SK-N-SH (cell line): Measurements from ENCODE around the gene SLC37A1. TPM values are rescaled to one million over a fixed set of nuclear protein-coding genes. Genes with fewer than 3 reads are reported as not detected.

Experiments
- CTCF ChIA-PET: fragments of 300-600, 350-600 bp; formaldehyde crosslinking; extraction: SDS; loops from one replicate; lab custom pipeline; 2021; lab: Yijun Ruan, JAX
- POLR2A ChIA-PET: fragments of 350-600 bp; sonication (Branson Sonifier 250); formaldehyde crosslinking; extraction: SDS; loops from one replicate; lab custom pipeline; 2020; ENCODE audit warnings: antibody characterized with exemption, inconsistent platforms; lab: Yijun Ruan, JAX
- DNase-seq: peaks from one replicate; pipeline ENCODE4 v3.0.0; 2012
- H2AFZ ChIP-seq: fragments of 200-600 bp; sonication (generic); 2 replicates; pipeline ENCODE4 v1.8.1; 2016; ENCODE audit warnings: antibody characterized with exemption, mild to moderate bottlenecking, low read depth
- H3F3A ChIP-seq: fragments of 200-600 bp; sonication (generic); replicated peaks from 2 replicates; pipeline ENCODE3; 2016; ENCODE audit warnings: antibody characterized with exemption, mild to moderate bottlenecking; ENCODE audit not compliant: insufficient read depth
- H3K27ac ChIP-seq, 2 experiments: fragments of 200-500 bp in 1 of 2; fragments of 200-600 bp in 1 of 2; sonication (Bioruptor generic) in 1 of 2; sonication (generic), shearing (Covaris generic) in 1 of 2; 2 replicates each; pipeline versions ENCODE4 v1.5.1 to v1.6.1; 2014 to 2016; ENCODE audit warnings: low read depth in 2 of 2, inconsistent platforms in 1 of 2, low read length in 1 of 2, mild to moderate bottlenecking in 1 of 2, mixed read lengths in 1 of 2
- H3K27me3 ChIP-seq: fragments of 200-600 bp; sonication (generic), shearing (Covaris generic); 2 replicates; pipeline ENCODE4 v1.6.1; 2016; ENCODE audit warnings: mixed run types; ENCODE audit not compliant: insufficient read depth
- H3K36me3 ChIP-seq, 2 experiments: fragments of 200-500 bp in 1 of 2; fragments of 200-600 bp in 1 of 2; sonication (Bioruptor generic) in 1 of 2; sonication (generic) in 1 of 2; replicated peaks in 1 of 2; 2 replicates each; pipeline versions ENCODE3 to v1.5.1; 2014 to 2016; ENCODE audit warnings: low read length in 1 of 2, mild to moderate bottlenecking in 1 of 2; ENCODE audit not compliant: insufficient read depth in 2 of 2, control insufficient read depth in 1 of 2
- H3K4me1 ChIP-seq, 2 experiments: fragments of 200-500 bp in 1 of 2; fragments of 200-600 bp in 1 of 2; sonication (Bioruptor generic) in 1 of 2; sonication (generic), shearing (Covaris generic) in 1 of 2; 2 replicates each; pipeline versions ENCODE4 v1.5.1 to v1.6.1; 2014 to 2016; ENCODE audit warnings: low read depth in 1 of 2, low read length in 1 of 2, mixed run types in 1 of 2; ENCODE audit not compliant: insufficient read depth in 2 of 2, control insufficient read depth in 1 of 2
- H3K4me2 ChIP-seq: fragments of 200-600 bp; sonication (generic), shearing (Covaris generic); 2 replicates; pipeline ENCODE4 v1.6.1; 2017; ENCODE audit warnings: mixed run types
- H3K4me3 ChIP-seq, 2 experiments: fragments of 200-500 bp in 1 of 2; fragments of 200-600 bp in 1 of 2; sonication (Bioruptor generic) in 1 of 2; sonication (generic), shearing (Covaris generic) in 1 of 2; 2 replicates each; pipeline versions ENCODE4 v1.5.1 to v1.8.1; 2014 to 2016; ENCODE audit warnings: low read depth in 2 of 2, inconsistent platforms in 1 of 2, low read length in 1 of 2, mild to moderate bottlenecking in 1 of 2, mixed read lengths in 1 of 2, moderate library complexity in 1 of 2
- H3K79me2 ChIP-seq: fragments of 200-600 bp; sonication (generic); 2 replicates; pipeline ENCODE4 v1.8.1; 2017; ENCODE audit warnings: mild to moderate bottlenecking; ENCODE audit not compliant: insufficient read depth
- H3K9ac ChIP-seq: fragments of 200-600 bp; sonication (generic); 2 replicates; pipeline ENCODE4 v1.6.1; 2017; ENCODE audit warnings: mixed run types
- H3K9me2 ChIP-seq: fragments of 200-600 bp; sonication (generic); 2 replicates; pipeline ENCODE4 v1.6.1; 2017; ENCODE audit warnings: mixed run types
- H3K9me3 ChIP-seq: fragments of 200-600 bp; sonication (generic); 2 replicates; pipeline ENCODE4 v1.6.1; 2017; ENCODE audit warnings: mixed run types, mild to moderate bottlenecking, moderate library complexity
- H4K20me1 ChIP-seq: fragments of 200-600 bp; sonication (generic); 2 replicates; pipeline ENCODE4 v1.6.1; 2017; ENCODE audit warnings: mild to moderate bottlenecking, mixed run types; ENCODE audit not compliant: insufficient read depth
- FOSL2 ChIP-seq: IDR thresholded peaks from 2 replicates; pipeline ENCODE4 v1.4.0; 2012; ENCODE audit warnings: low read depth, mild to moderate bottlenecking, moderate library complexity, borderline replicate concordance
- FOXM1 ChIP-seq: IDR thresholded peaks from 2 replicates; pipeline ENCODE4 v1.4.0; 2012; ENCODE audit warnings: low read depth, mild to moderate bottlenecking
- GABPA ChIP-seq: IDR thresholded peaks from 2 replicates; pipeline ENCODE4 v1.4.0; 2012; ENCODE audit warnings: low read depth, mild to moderate bottlenecking
- GATA2 ChIP-seq: sonication (generic); formaldehyde crosslinking; IDR thresholded peaks from 2 replicates; pipeline ENCODE4 v1.5.0; 2020; ENCODE audit warnings: mild to moderate bottlenecking, missing genetic modification reagents
- MAX ChIP-seq: IDR thresholded peaks from 2 replicates; pipeline ENCODE4 v1.4.0; 2012; ENCODE audit warnings: low read depth
- MXI1 ChIP-seq: IDR thresholded peaks from 2 replicates; pipeline ENCODE4 v1.6.1; 2012; ENCODE audit warnings: mild to moderate bottlenecking, low read depth, low read length, improper control_type of control experiment
- SIN3A ChIP-seq: IDR thresholded peaks from 2 replicates; pipeline ENCODE4 v1.6.1; 2012; ENCODE audit warnings: low read depth, mild to moderate bottlenecking, low read length, moderate library complexity, borderline replicate concordance
- SMC3 ChIP-seq: IDR thresholded peaks from 2 replicates; pipeline ENCODE4 v1.6.1; 2012; ENCODE audit warnings: low read depth, low read length, improper control_type of control experiment
- TEAD4 ChIP-seq: IDR thresholded peaks from 2 replicates; pipeline ENCODE4 v1.4.0; 2012; ENCODE audit warnings: mild to moderate bottlenecking, borderline replicate concordance; ENCODE audit not compliant: insufficient read depth
- USF1 ChIP-seq: IDR thresholded peaks from 2 replicates; pipeline ENCODE4 v1.4.0; 2012; ENCODE audit warnings: low read depth, borderline replicate concordance
- WGBS: methylation state at CpG from one replicate; pipeline ENCODE4 v1.1.6; 2017; ENCODE audit warnings: low lambda C conversion rate; 5-methylcytosine and 5-hydroxymethylcytosine counted together
- polyA plus RNA-seq, 3 experiments: library from polyadenylated mRNA; depleted of rRNA; stranded (reverse); fragments of >200 nt; gene quantifications; 2 replicates each; pipeline ENCODE4 v1.2.3, GENCODE V29; 2012
- TF ChIP-seq, protein P1 (sequence below): IDR thresholded peaks from 2 replicates; pipeline ENCODE4 v1.4.0; 2012; ENCODE audit warnings: low read depth, borderline replicate concordance
- TF ChIP-seq, protein P2 (sequence below): fragments of 150-350 bp; IDR thresholded peaks from 2 replicates; pipeline ENCODE4 v1.6.1; 2017; ENCODE audit warnings: antibody characterized with exemption, low read length, low read depth, borderline replicate concordance

The SLC37A1 gene
- polyA plus RNA-seq, 1 of the 3 experiments (the other 2 are of a cell fraction), result 2.8 TPM

- Histone ChIP-seq H3K9me3 (no peaks in the 10 kb centered on the region), H3K4me1 (peaks cover 0 to 26% of the 10 kb centered on the region in 2 experiments; a peak in 1 of 4 replicates), H2AFZ (no peak overlapping the region), H3K36me3 (no peaks in the 10 kb centered on the region), H3K27ac (no peak overlapping the region), H4K20me1 (no peaks in the 10 kb centered on the region), H3K4me2 (no peak overlapping the region), H3K4me3 (no peak overlapping the region), H3K27me3 (no peaks in the 10 kb centered on the region), H3K9ac (no peak overlapping the region), H3K79me2 (no peaks in the 10 kb centered on the region), H3F3A (no peaks in the 10 kb centered on the region), H3K9me2 (no peaks in the 10 kb centered on the region)
- ChIA-PET POLR2A (no interaction called here), CTCF (interaction anchor here (0.8 to 2.1 kb wide), 5 partner anchors 11 to 389 kb away, joined by 3 to 11 read pairs (median 3); no protein-coding TSS in a partner anchor)
- WGBS, result 77% methylated on average over 23 of the region's 28 CpGs
- TF ChIP-seq, protein P1, sequence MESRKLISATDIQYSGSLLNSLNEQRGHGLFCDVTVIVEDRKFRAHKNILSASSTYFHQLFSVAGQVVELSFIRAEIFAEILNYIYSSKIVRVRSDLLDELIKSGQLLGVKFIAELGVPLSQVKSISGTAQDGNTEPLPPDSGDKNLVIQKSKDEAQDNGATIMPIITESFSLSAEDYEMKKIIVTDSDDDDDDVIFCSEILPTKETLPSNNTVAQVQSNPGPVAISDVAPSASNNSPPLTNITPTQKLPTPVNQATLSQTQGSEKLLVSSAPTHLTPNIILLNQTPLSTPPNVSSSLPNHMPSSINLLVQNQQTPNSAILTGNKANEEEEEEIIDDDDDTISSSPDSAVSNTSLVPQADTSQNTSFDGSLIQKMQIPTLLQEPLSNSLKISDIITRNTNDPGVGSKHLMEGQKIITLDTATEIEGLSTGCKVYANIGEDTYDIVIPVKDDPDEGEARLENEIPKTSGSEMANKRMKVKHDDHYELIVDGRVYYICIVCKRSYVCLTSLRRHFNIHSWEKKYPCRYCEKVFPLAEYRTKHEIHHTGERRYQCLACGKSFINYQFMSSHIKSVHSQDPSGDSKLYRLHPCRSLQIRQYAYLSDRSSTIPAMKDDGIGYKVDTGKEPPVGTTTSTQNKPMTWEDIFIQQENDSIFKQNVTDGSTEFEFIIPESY, result no peak
- TF ChIP-seq TEAD4 (no peak), MXI1 (no peak), GATA2 (no peak), FOXM1 (no peak), USF1 (no peak), SMC3 (no peak), MAX (no peak), GABPA (no peak), SIN3A (no peak), FOSL2 (no peak)
- TF ChIP-seq, protein P2, sequence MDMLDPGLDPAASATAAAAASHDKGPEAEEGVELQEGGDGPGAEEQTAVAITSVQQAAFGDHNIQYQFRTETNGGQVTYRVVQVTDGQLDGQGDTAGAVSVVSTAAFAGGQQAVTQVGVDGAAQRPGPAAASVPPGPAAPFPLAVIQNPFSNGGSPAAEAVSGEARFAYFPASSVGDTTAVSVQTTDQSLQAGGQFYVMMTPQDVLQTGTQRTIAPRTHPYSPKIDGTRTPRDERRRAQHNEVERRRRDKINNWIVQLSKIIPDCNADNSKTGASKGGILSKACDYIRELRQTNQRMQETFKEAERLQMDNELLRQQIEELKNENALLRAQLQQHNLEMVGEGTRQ, result no peak
- DNase-seq, result peak; percentile 49
Measured at GRCh38 chr21:42534421-42535378, 21.0 kb downstream of the SLC37A1 start.
